OCI-LY7 (cell line): ENCODE results near the gene CASP8AP2. TPM values are rescaled to one million over a fixed set of nuclear protein-coding genes. Genes with fewer than 3 reads are reported as not detected.

Experiments
- BruUV-seq: library from RNA; stranded (reverse); fragments of 400-500 nt; replicated peaks from 2 replicates; lab custom pipeline; 2021; lab: Mats Ljungman, UMichigan
- CTCF ChIA-PET: fragments of 300-600 bp; sonication (Branson Sonifier 250); formaldehyde crosslinking; loops from one replicate; lab custom pipeline; 2022; ENCODE audit warnings: antibody characterized with exemption; ENCODE audit not compliant: unreplicated experiment; lab: Charles Lee
- POLR2A ChIA-PET: fragments of 300-600 bp; sonication (Branson Sonifier 250); formaldehyde crosslinking; loops from one replicate; lab custom pipeline; 2022; ENCODE audit warnings: antibody characterized with exemption; lab: Charles Lee
- DNase-seq: peaks from one replicate; pipeline ENCODE4 v3.0.0-alpha.2; 2015; ENCODE audit warnings: low spot score
- H2AFZ ChIP-seq: fragments of 200-600 bp; sonication (generic), shearing (Covaris generic); 2 replicates; pipeline ENCODE4 v1.6.1; 2014; ENCODE audit warnings: mild to moderate bottlenecking, antibody characterized with exemption, low read length, moderate library complexity
- H3K27ac ChIP-seq: fragments of 200-600 bp; sonication (generic); 2 replicates; pipeline ENCODE4 v1.5.1; 2014; ENCODE audit warnings: mixed run types, low read depth, mild to moderate bottlenecking, moderate library complexity, low read length, inconsistent platforms; ENCODE audit not compliant: poor library complexity, severe bottlenecking
- H3K36me3 ChIP-seq: fragments of 200-600 bp; sonication (generic); 2 replicates; pipeline ENCODE4 v1.6.1; 2014; ENCODE audit warnings: mild to moderate bottlenecking, antibody characterized with exemption, low read length, moderate library complexity, mixed read lengths; ENCODE audit not compliant: insufficient read depth
- H3K4me1 ChIP-seq: fragments of 200-600 bp; sonication (generic); 2 replicates; pipeline ENCODE4 v1.5.1; 2014; ENCODE audit warnings: mild to moderate bottlenecking, low read length; ENCODE audit not compliant: insufficient read depth, poor library complexity, severe bottlenecking
- H3K4me2 ChIP-seq: fragments of 200-600 bp; sonication (generic); 2 replicates; pipeline ENCODE4 v1.6.1; 2014; ENCODE audit warnings: mild to moderate bottlenecking, low read length
- H3K4me3 ChIP-seq: fragments of 200-600 bp; sonication (generic); 2 replicates; pipeline ENCODE4 v1.5.1; 2014; ENCODE audit warnings: mild to moderate bottlenecking, low read depth, low read length; ENCODE audit not compliant: poor library complexity, severe bottlenecking
- H3K79me2 ChIP-seq: fragments of 200-600 bp; sonication (generic); 2 replicates; pipeline ENCODE4 v1.6.1; 2016; ENCODE audit warnings: low read depth, mild to moderate bottlenecking, low read length, moderate library complexity, mixed read lengths; ENCODE audit not compliant: insufficient read depth
- H3K9me2 ChIP-seq: fragments of 200-600 bp; sonication (generic); 2 replicates; pipeline ENCODE4 v1.6.1; 2016; ENCODE audit warnings: mild to moderate bottlenecking, low read length, mixed read lengths; ENCODE audit not compliant: insufficient read depth
- H3K9me3 ChIP-seq: fragments of 200-600 bp; sonication (generic); 2 replicates; pipeline ENCODE4 v1.6.1; 2014; ENCODE audit warnings: mild to moderate bottlenecking, mixed run types, low read length, mixed read lengths
- H4K20me1 ChIP-seq: fragments of 200-600 bp; sonication (generic); 2 replicates; pipeline ENCODE4 v1.6.1; 2014; ENCODE audit warnings: mild to moderate bottlenecking, antibody characterized with exemption, low read length, moderate library complexity, mixed read lengths; ENCODE audit not compliant: insufficient read depth
- CTCF ChIP-seq: fragments of 200-600 bp; sonication (generic); conservative IDR thresholded peaks from 2 replicates; pipeline ENCODE4 v1.5.1; 2014; ENCODE audit warnings: mild to moderate bottlenecking, antibody characterized with exemption, low read length, moderate library complexity, mixed read lengths
- EZH2phosphoT487 ChIP-seq: fragments of 200-600 bp; sonication (generic); IDR thresholded peaks from 2 replicates; pipeline ENCODE4 v1.6.1; 2018; ENCODE audit warnings: low read depth, borderline replicate concordance, mild to moderate bottlenecking, mixed run types, antibody characterized with exemption, low read length, moderate library complexity, mixed read lengths
- intact Hi-C: fragments of 100-400 bp; cut with micrococcal nuclease; formaldehyde crosslinking; loops from one replicate; pipeline ENCODE4 v1.10.0; 2022; ENCODE audit not compliant: unreplicated experiment
- total RNA-seq, 2 experiments: library from RNA; depleted of rRNA in 1 of 2; stranded (reverse); fragments of >200 nt in 1 of 2; shearing (Covaris generic) in 1 of 2; gene quantifications; 2 replicates each; pipeline ENCODE4 v1.2.3, GENCODE V29; 2014 to 2022

Gene CASP8AP2
- total RNA-seq, 2 experiments from 2014 or later = 22.6 to 39.5 TPM

GRCh38 chr6:89858041-89858440 lies 28.4 kb downstream of the CASP8AP2 start:
- Histone ChIP-seq H3K79me2 (no peaks in the 10 kb centered on the region), H3K36me3 (peaks cover 95% of the 10 kb centered on the region), H4K20me1 (no peaks in the 10 kb centered on the region), H3K27ac (no peak overlapping the region), H3K9me3 (no peaks in the 10 kb centered on the region), H2AFZ (no peak overlapping the region), H3K9me2 (no peaks in the 10 kb centered on the region), H3K4me3 (no peak overlapping the region), H3K4me1 (no peaks in the 10 kb centered on the region), H3K4me2 (no peak overlapping the region)
- TF ChIP-seq EZH2phosphoT487 (no peak), CTCF (no peak)
- POLR2A ChIA-PET = no interaction called here
- CTCF ChIA-PET = no interaction called here
- BruUV-seq = no TSS peak
- intact Hi-C loops = no loop called here
- no peak for DNase-seq

- no peaks in the 10 kb centered on the region for H3K9me3 ChIP-seq
- H3K36me3 ChIP-seq = peaks cover 95% of the 10 kb centered on the region
Observed at GRCh38 chr6:89859744-89860143, 30.1 kb downstream of the CASP8AP2 start.

More at GRCh38 chr6:89859744-89860143, 30.1 kb downstream of the CASP8AP2 start:
- TF ChIP-seq CTCF (no peak), EZH2phosphoT487 (no peak)
- Histone ChIP-seq H2AFZ (no peak overlapping the region), H4K20me1 (no peaks in the 10 kb centered on the region), H3K4me2 (no peak overlapping the region), H3K9me2 (no peaks in the 10 kb centered on the region), H3K4me3 (no peak overlapping the region), H3K4me1 (no peaks in the 10 kb centered on the region), H3K79me2 (no peaks in the 10 kb centered on the region), H3K27ac (no peak overlapping the region)
- BruUV-seq = no TSS peak
- DNase-seq = no peak
- CTCF ChIA-PET = no interaction called here
- intact Hi-C loops = no loop called here
- POLR2A ChIA-PET = interaction anchor here (0.7 kb wide), 1 partner anchor 717 kb away, joined by 4 read pairs; no protein-coding TSS in a partner anchor
